Measurements from ENCODE around the gene SOS2.

SOS2 gene

GRCh38 chr14:50116181-50116956 lies 115.0 kb downstream of the SOS2 start, which contains the start of gene VCPKMT:
Gene VCPKMT (minus strand): TSS chr14:50116572. CDS start chr14:50116552, 20 bp downstream.
- peak; percentile 93 to 94 (median 93) for DNase-seq (ENCODE audit: low read depth in 3 of 3)

- DNase-seq (ENCODE audit: low read depth in 3 of 3): no peak
Measured at GRCh38 chr14:50113381-50114035, 117.9 kb downstream of the SOS2 start.

GRCh38 chr14:50110323-50111037 lies 120.9 kb downstream of the SOS2 start:
- DNase-seq (ENCODE audit: low read depth in 3 of 3): no peak

- no peak for DNase-seq (ENCODE audit: low read depth in 3 of 3)
Measured at GRCh38 chr14:50109342-50109741, 122.0 kb downstream of the SOS2 start.

- no peak for DNase-seq (ENCODE audit: low read depth in 3 of 3)
Measured at GRCh38 chr14:50107850-50108249, 123.5 kb downstream of the SOS2 start.

- no peak for DNase-seq (ENCODE audit: low read depth in 3 of 3)
Measured at GRCh38 chr14:50106178-50106577, 125.2 kb downstream of the SOS2 start.

GRCh38 chr14:50103558-50103957 lies 127.8 kb downstream of the SOS2 start:
- DNase-seq (ENCODE audit: low read depth in 3 of 3): no peak

- no peak for DNase-seq (ENCODE audit: low read depth in 3 of 3)
Measured at GRCh38 chr14:50101417-50101816, 130.0 kb downstream of the SOS2 start.

- DNase-seq (ENCODE audit: low read depth in 3 of 3): no peak
Measured at GRCh38 chr14:50100805-50101204, 130.6 kb downstream of the SOS2 start.

GRCh38 chr14:50099335-50099734 lies 132.0 kb downstream of the SOS2 start:
- DNase-seq (ENCODE audit: low read depth in 3 of 3): no peak

GRCh38 chr14:50095895-50096294 lies 135.5 kb downstream of the SOS2 start:
- no peak for DNase-seq (ENCODE audit: low read depth in 3 of 3)

GRCh38 chr14:50094056-50094755 lies 137.2 kb downstream of the SOS2 start:
- DNase-seq (ENCODE audit: low read depth in 3 of 3): no peak

- DNase-seq (ENCODE audit: low read depth in 3 of 3): no peak
Measured at GRCh38 chr14:50093496-50093895, 137.9 kb downstream of the SOS2 start.

- no peak for DNase-seq (ENCODE audit: low read depth in 3 of 3)
Measured at GRCh38 chr14:50092006-50092555, 139.3 kb downstream of the SOS2 start.

GRCh38 chr14:50091240-50091913 lies 140.0 kb downstream of the SOS2 start:
- no peak for DNase-seq (ENCODE audit: low read depth in 3 of 3)

- no peak for DNase-seq (ENCODE audit: low read depth in 3 of 3)
Measured at GRCh38 chr14:50089208-50089607, 142.2 kb downstream of the SOS2 start.

GRCh38 chr14:50088731-50089130 lies 142.6 kb downstream of the SOS2 start:
- no peak for DNase-seq (ENCODE audit: low read depth in 3 of 3)

GRCh38 chr14:50088117-50088515 lies 143.3 kb downstream of the SOS2 start:
- DNase-seq (ENCODE audit: low read depth in 3 of 3): no peak

GRCh38 chr14:50087341-50088116 lies 143.8 kb downstream of the SOS2 start:
- DNase-seq (ENCODE audit: low read depth in 3 of 3): no peak

- no peak for DNase-seq (ENCODE audit: low read depth in 3 of 3)
Measured at GRCh38 chr14:50086321-50086711, 145.1 kb downstream of the SOS2 start.
